T-cell (primary cell): ENCODE results near the gene MRPL18. TPM values are rescaled to one million over a fixed set of nuclear protein-coding genes. Genes with fewer than 3 reads are reported as not detected.
A peak's percentile ranks its signal among the peaks of the same experiment; 100 is the strongest.

Experiments used
- ATAC-seq, 4 experiments: fragments of 200-7000 bp in 3 of 4; fragments of 150-1000 bp in 1 of 4; cut with Tn5 transposase; replicated peaks in 1 of 4; 1 replicate in 3 of 4; 2 replicates in 1 of 4; pipeline ENCODE4 v1.10.0; 2021; ENCODE audit warnings: moderate library complexity in 3 of 4, mild to moderate bottlenecking in 2 of 4, moderate number of reproducible peaks in 1 of 4
- CTCF ChIA-PET, 2 donors: fragments of 300-600 bp; sonication (Branson Sonifier 250); formaldehyde crosslinking; loops; one replicate each; lab custom pipeline; 2022; ENCODE audit warnings: antibody characterized with exemption in 2 of 2; lab: Charles Lee
- POLR2A ChIA-PET, 2 donors: fragments of 300-600 bp; sonication (Branson Sonifier 250); formaldehyde crosslinking; loops; one replicate each; lab custom pipeline; 2022; ENCODE audit warnings: antibody characterized with exemption in 2 of 2; lab: Charles Lee
- DNase-seq, 35 experiments: peaks; one replicate each; pipeline versions ENCODE4 v3.0.0 to v3.0.0-alpha.2; 2013 to 2023
- H3K27ac ChIP-seq: one replicate; pipeline ENCODE4 v1.5.1; 2013; ENCODE audit warnings: low read length
- H3K27me3 ChIP-seq, 2 experiments: replicated peaks in 1 of 2; 1 replicate in 1 of 2; 2 replicates in 1 of 2; pipeline versions ENCODE4 v1.6.1 to v1.7.0; 2013; ENCODE audit warnings: low read length in 1 of 2, mixed read lengths in 1 of 2; ENCODE audit not compliant: control insufficient read depth in 2 of 2, insufficient read depth in 2 of 2; ENCODE audit errors: extremely low read depth in 1 of 2
- H3K36me3 ChIP-seq, 2 donors: 1 replicate in 1 of 2; 2 replicates in 1 of 2; pipeline versions ENCODE4 v1.6.1 to v1.7.0; 2013; ENCODE audit warnings: low read length in 1 of 2; ENCODE audit not compliant: control insufficient read depth in 2 of 2, insufficient read depth in 1 of 2; ENCODE audit errors: extremely low read depth in 1 of 2
- H3K4me1 ChIP-seq, 2 experiments: 1 replicate in 1 of 2; 2 replicates in 1 of 2; pipeline versions ENCODE4 v1.6.1 to v1.7.0; 2013; ENCODE audit warnings: low read length in 2 of 2, mixed read lengths in 1 of 2; ENCODE audit not compliant: insufficient read depth in 2 of 2, control insufficient read depth in 1 of 2; ENCODE audit errors: extremely low read depth in 1 of 2
- H3K4me3 ChIP-seq, 2 donors: 1 replicate in 1 of 2; 2 replicates in 1 of 2; pipeline versions ENCODE4 v1.5.1 to v1.7.0; 2013; ENCODE audit warnings: mild to moderate bottlenecking in 2 of 2, low read length in 1 of 2, moderate library complexity in 1 of 2; ENCODE audit not compliant: control insufficient read depth in 1 of 2; ENCODE audit errors: extremely low read depth in 1 of 2
- H3K9me3 ChIP-seq: 2 replicates; pipeline ENCODE4 v1.7.0; 2013
- H3K27ac Mint-ChIP-seq, 2 donors: one replicate each; pipeline ENCODE4 v1.8.0; 2020 to 2021; ENCODE audit warnings: mild to moderate bottlenecking in 2 of 2, mixed read lengths in 2 of 2
- H3K27me3 Mint-ChIP-seq, 2 donors: one replicate each; pipeline ENCODE4 v1.8.0; 2021 to 2022; ENCODE audit warnings: mixed read lengths in 2 of 2
- H3K36me3 Mint-ChIP-seq: one replicate; pipeline ENCODE4 v1.8.0; 2021; ENCODE audit warnings: mixed read lengths
- H3K4me1 Mint-ChIP-seq, 3 donors: one replicate each; pipeline ENCODE4 v1.8.0; 2020 to 2022; ENCODE audit warnings: mixed read lengths in 3 of 3, mild to moderate bottlenecking in 1 of 3
- H3K4me3 Mint-ChIP-seq, 3 donors: one replicate each; pipeline ENCODE4 v1.8.0; 2020 to 2022; ENCODE audit warnings: mild to moderate bottlenecking in 3 of 3, mixed read lengths in 3 of 3, moderate library complexity in 3 of 3
- H3K9me3 Mint-ChIP-seq, 3 donors: one replicate each; pipeline ENCODE4 v1.8.0; 2020 to 2022; ENCODE audit warnings: mixed read lengths in 3 of 3
- WGBS: methylation state at CpG from one replicate; pipeline ENCODE4 v1.1.5; 2013; ENCODE audit warnings: missing lambda C conversion rate; ENCODE audit not compliant: insufficient coverage; 5-methylcytosine and 5-hydroxymethylcytosine counted together
- total RNA-seq, 35 experiments: library from RNA in 6 of 35; stranded (reverse) in 6 of 35; fragments of 120-200 nt in 1 of 35; gene quantifications; one replicate each; pipeline versions ENCODE4 v1.2.1 to v1.2.4 and lab custom pipeline; 2013 to 2026

MRPL18 gene
- total RNA-seq, 5 donors from 2014 or later (not counting 1 experiment from before 2014, with no cell fraction given), result 19.8 to 44.4 (median 36.6) TPM

GRCh38 chr6:159838020-159838744, 47.9 kb downstream of the MRPL18 start:
- Mint-ChIP-seq H3K9me3 (no peaks in the 10 kb centered on the region), H3K4me3 (no peak overlapping the region), H3K27ac (no peak overlapping the region), H3K4me1 (peaks cover 19 to 23% (median 23%) of the 10 kb centered on the region in 3 donors), H3K27me3 (peaks cover 5 to 7% of the 10 kb centered on the region in 2 donors), H3K36me3 (no peaks in the 10 kb centered on the region)
- ChIA-PET POLR2A (no interaction called here), CTCF (no interaction called here)
- Histone ChIP-seq H3K36me3 (no peaks in the 10 kb centered on the region), H3K4me1 (peaks cover 20 to 24% of the 10 kb centered on the region in 2 experiments), H3K9me3 (no peaks in the 10 kb centered on the region), H3K4me3 (no peak overlapping the region), H3K27me3 (peaks cover 0 to 3% of the 10 kb centered on the region in 2 experiments), H3K27ac (no peak overlapping the region)
- DNase-seq (no peak), ATAC-seq (no peak)
- 100% methylated on average over 2 of the region's 7 CpGs for WGBS

GRCh38 chr6:159842035-159842434, 51.8 kb downstream of the MRPL18 start:
- H3K4me3 ChIP-seq, result no peak overlapping the region
- Mint-ChIP-seq H3K4me1 (peaks cover 0 to 10% (median 6%) of the 10 kb centered on the region in 3 donors), H3K27ac (no peak overlapping the region), H3K9me3 (no peaks in the 10 kb centered on the region), H3K4me3 (no peak overlapping the region), H3K36me3 (no peaks in the 10 kb centered on the region), H3K27me3 (peaks cover 5 to 7% of the 10 kb centered on the region in 2 donors)
- WGBS, result 90% methylated on average over 1 of the region's 4 CpGs
- H3K27me3 ChIP-seq, result peaks cover 0 to 5% of the 10 kb centered on the region in 2 experiments
- ATAC-seq (no peak), DNase-seq (no peak)
- ChIA-PET POLR2A (no interaction called here), CTCF (no interaction called here)
- H3K4me1 ChIP-seq, result peaks cover 0 to 9% of the 10 kb centered on the region in 2 experiments
- no peaks in the 10 kb centered on the region for H3K9me3 ChIP-seq
- no peak overlapping the region for H3K27ac ChIP-seq
- no peaks in the 10 kb centered on the region for H3K36me3 ChIP-seq

- POLR2A ChIA-PET, result interaction anchor here in 1 of 2 donors (0.6 kb wide), 1 partner anchor 619 kb away, joined by 8 read pairs; no protein-coding TSS in a partner anchor
- WGBS, result 100% methylated on average over 9 of the region's 13 CpGs
- ATAC-seq (no peak), DNase-seq (no peak)
- Histone ChIP-seq H3K27ac (no peak overlapping the region), H3K36me3 (no peaks in the 10 kb centered on the region), H3K27me3 (peaks cover 0 to 4% of the 10 kb centered on the region in 2 experiments), H3K4me3 (no peak overlapping the region), H3K4me1 (peaks cover 0 to 9% of the 10 kb centered on the region in 2 experiments), H3K9me3 (no peaks in the 10 kb centered on the region)
- Mint-ChIP-seq H3K9me3 (peaks cover 0 to 8% (median 3%) of the 10 kb centered on the region in 3 donors), H3K4me1 (peaks cover 0 to 10% (median 6%) of the 10 kb centered on the region in 3 donors), H3K27ac (peak overlapping the region in 1 of 2 donors; percentile 44), H3K4me3 (no peak overlapping the region), H3K27me3 (peaks cover 1 to 3% of the 10 kb centered on the region in 2 donors), H3K36me3 (peaks cover 6% of the 10 kb centered on the region)
- CTCF ChIA-PET, result interaction anchor here in 1 of 2 donors (0.5 kb wide), 1 partner anchor 1438 kb away, joined by 3 read pairs; no protein-coding TSS in a partner anchor
Observed at GRCh38 chr6:159844737-159845645, 54.7 kb downstream of the MRPL18 start.

Other genes with a start within 250 kb of the MRPL18 start
- gene SOD2, start 97.2 kb upstream of the MRPL18 start, total RNA-seq, result 100 to 1,000 TPM in 3 of 5 donors, 10 to 100 TPM in 2; 81.2 to 143 (median 112) TPM
- gene WTAP, start 63.0 kb upstream of the MRPL18 start, total RNA-seq, result 100 to 1,000 TPM; 119 to 177 (median 126) TPM
- gene ACAT2, start 28.4 kb upstream of the MRPL18 start, total RNA-seq, result 10 to 100 TPM; 21.5 to 28.2 (median 27.4) TPM
- gene TCP1, start 865 bp upstream of the MRPL18 start, total RNA-seq, result 100 to 1,000 TPM; 129 to 188 (median 146) TPM
- 1 to 10 TPM in 1 of 5 donors, under 1 TPM in 3, not detected in 1; 0.26 to 1.2 (median 0.46) TPM for gene PNLDC1, start 9.8 kb downstream of the MRPL18 start, total RNA-seq
- not detected for gene MAS1, start 100.5 kb downstream of the MRPL18 start, total RNA-seq
- gene IGF2R, start 178.6 kb downstream of the MRPL18 start, total RNA-seq, result 10 to 100 TPM; 63.4 to 87.5 (median 70.5) TPM